ENCODE results near the gene LSMEM2. TPM values are rescaled to one million over a fixed set of nuclear protein-coding genes. Genes with fewer than 3 reads are reported as not detected.
A peak's percentile ranks its signal among the peaks of the same experiment; 100 is the strongest.

LSMEM2 gene
- total RNA-seq, 2 experiments from 2014 or later = not detected

GRCh38 chr3:50241163-50241562, 37.7 kb upstream of the LSMEM2 start:
- POLR2A ChIA-PET = interaction anchor here (1.2 to 3.8 kb wide), 6 partner anchors 8 to 48 kb away, joined by 3 to 14 read pairs (median 5); no protein-coding TSS in a partner anchor
- intact Hi-C loops (cut with micrococcal nuclease) = no loop called here
- DNase-seq (no peak), ATAC-seq (no peak)
- Mint-ChIP-seq H3K4me3 (peak overlapping the region; percentile 24), H3K27ac (peak overlapping the region; percentile 95), H3K4me1 (ENCODE audit: low read depth) (peaks cover 70% of the 10 kb centered on the region), H3K9me3 (no peaks in the 10 kb centered on the region), H3K27me3 (no peaks in the 10 kb centered on the region), H3K36me3 (ENCODE audit: low read depth) (peaks cover 26% of the 10 kb centered on the region)
- CTCF ChIA-PET = interaction anchor here (1.0 to 8.0 kb wide), 3 partner anchors 10 to 49 kb away, joined by 3 to 239 read pairs (median 8); partner anchors contain the start of gene GNAI2
- no peak for TF ChIP-seq CTCF (IDR thresholded peaks at IDR 0.05)

- TF ChIP-seq CTCF (IDR thresholded peaks at IDR 0.05) = no peak
- ChIA-PET CTCF (interaction anchor here (1.0 to 8.0 kb wide), 6 partner anchors 10 to 51 kb away, joined by 3 to 239 read pairs (median 7); partner anchors contain the start of genes GNAI2 and IFRD2), POLR2A (interaction anchor here (0.9 to 3.8 kb wide), 5 partner anchors 8 to 47 kb away, joined by 3 to 14 read pairs (median 4); no protein-coding TSS in a partner anchor)
- no peak for ATAC-seq
- intact Hi-C loops (cut with micrococcal nuclease) = no loop called here
- no peaks in the 10 kb centered on the region for H3K27me3 Mint-ChIP-seq
- peak; percentile 46 for DNase-seq
- H3K4me3 Mint-ChIP-seq = peak overlapping the region; percentile 47
- peaks cover 74% of the 10 kb centered on the region for H3K4me1 Mint-ChIP-seq (ENCODE audit: low read depth)
- H3K9me3 Mint-ChIP-seq = no peaks in the 10 kb centered on the region
- peak overlapping the region; percentile 95 for H3K27ac Mint-ChIP-seq
- peaks cover 27% of the 10 kb centered on the region for H3K36me3 Mint-ChIP-seq (ENCODE audit: low read depth)
Observed at GRCh38 chr3:50241713-50242380, 37.0 kb upstream of the LSMEM2 start.

- DNase-seq = peak; percentile 51
- Mint-ChIP-seq H3K4me1 (ENCODE audit: low read depth) (peaks cover 79% of the 10 kb centered on the region), H3K27ac (peak overlapping the region; percentile 95), H3K27me3 (no peaks in the 10 kb centered on the region), H3K36me3 (ENCODE audit: low read depth) (peaks cover 25% of the 10 kb centered on the region), H3K9me3 (no peaks in the 10 kb centered on the region), H3K4me3 (peak overlapping the region; percentile 57)
- ChIA-PET POLR2A (interaction anchor here (0.9 to 3.8 kb wide), 3 partner anchors 7 to 47 kb away, joined by 3 to 14 read pairs (median 5); no protein-coding TSS in a partner anchor), CTCF (interaction anchor here (1.2 to 8.0 kb wide), 6 partner anchors 11 to 56 kb away, joined by 3 to 239 read pairs (median 5); partner anchors contain the start of genes GNAI2, HYAL3, IFRD2 and NAA80)
- ATAC-seq = no peak
- no peak for TF ChIP-seq CTCF (IDR thresholded peaks at IDR 0.05)
- intact Hi-C loops (cut with micrococcal nuclease) = no loop called here
Observed at GRCh38 chr3:50242381-50242770, 36.5 kb upstream of the LSMEM2 start.

- ATAC-seq = no peak
- Mint-ChIP-seq H3K4me1 (ENCODE audit: low read depth) (peaks cover 80% of the 10 kb centered on the region), H3K27me3 (no peaks in the 10 kb centered on the region), H3K4me3 (peak overlapping the region; percentile 57), H3K9me3 (no peaks in the 10 kb centered on the region), H3K36me3 (ENCODE audit: low read depth) (peaks cover 20% of the 10 kb centered on the region), H3K27ac (peak overlapping the region; percentile 95)
- TF ChIP-seq CTCF (IDR thresholded peaks at IDR 0.05) = peak; percentile 15
- peak; percentile 68 for DNase-seq
- intact Hi-C loops (cut with micrococcal nuclease) = no loop called here
- POLR2A ChIA-PET = interaction anchor here (0.9 to 3.8 kb wide), 7 partner anchors 9 to 94 kb away, joined by 3 to 14 read pairs (median 3); partner anchors contain the start of gene IFRD2
- CTCF ChIA-PET = interaction anchor here (0.6 to 8.0 kb wide), 9 partner anchors 11 to 56 kb away, joined by 3 to 239 read pairs (median 4); partner anchors contain the start of genes GNAI2, GNAT1, HYAL3 and IFRD2
Observed at GRCh38 chr3:50242851-50243542, 35.9 kb upstream of the LSMEM2 start.

Data from activated CD8-positive, alpha-beta T cell treated with anti-CD3 and anti-CD28 coated beads for 36 hours (primary cell).